Upper lobe of left lung (tissue), 6 donors: Measurements from ENCODE around the gene CDT1. TPM values are rescaled to one million over a fixed set of nuclear protein-coding genes. Genes with fewer than 3 reads are reported as not detected.
A peak's percentile ranks its signal among the peaks of the same experiment; 100 is the strongest.

Source experiments
- ATAC-seq, 2 donors: fragments of 200-7000 bp; cut with Tn5 transposase; one replicate each; pipeline ENCODE4 v1.9.1; 2022; ENCODE audit warnings: mild to moderate bottlenecking in 2 of 2, moderate library complexity in 2 of 2; ENCODE audit not compliant: low FRiP score in 2 of 2
- DNase-seq, 2 donors: peaks; one replicate each; pipeline ENCODE4 v3.0.0-alpha.2; 2019 to 2020
- H3K27ac ChIP-seq, 4 donors: fragments of 200-600 bp; sonication (generic); one replicate each; pipeline ENCODE4 v1.5.1; 2016 to 2019
- H3K27me3 ChIP-seq, 4 donors: fragments of 200-600 bp; sonication (generic); one replicate each; pipeline ENCODE4 v1.5.1; 2017 to 2019
- H3K36me3 ChIP-seq, 4 donors: fragments of 200-600 bp; sonication (generic); one replicate each; pipeline ENCODE4 v1.5.1; 2016 to 2019
- H3K4me1 ChIP-seq, 4 donors: fragments of 200-600 bp; sonication (generic); one replicate each; pipeline ENCODE4 v1.5.1; 2018 to 2019
- H3K4me3 ChIP-seq, 4 donors: fragments of 200-600 bp; sonication (generic); one replicate each; pipeline ENCODE4 v1.5.1; 2017 to 2019; ENCODE audit warnings: mild to moderate bottlenecking in 2 of 4, moderate library complexity in 1 of 4
- H3K9me3 ChIP-seq, 4 donors: fragments of 200-600 bp; sonication (generic); one replicate each; pipeline ENCODE4 v1.5.1; 2018 to 2019
- CTCF ChIP-seq, 6 experiments: fragments of 450-650 bp in 4 of 6; fragments of 200-600 bp in 2 of 6; sonication (generic) in 2 of 6; IDR thresholded peaks; one replicate each; pipeline ENCODE4 v1.5.1; 2016 to 2019; ENCODE audit warnings: antibody characterized with exemption in 6 of 6
- EP300 ChIP-seq, 4 donors: sonication (generic); formaldehyde crosslinking; IDR thresholded peaks; one replicate each; pipeline ENCODE4 v1.5.1; 2017; ENCODE audit warnings: antibody characterized with exemption in 4 of 4, control low read depth in 2 of 4
- POLR2A ChIP-seq, 4 donors: fragments of 450-650 bp; IDR thresholded peaks; one replicate each; pipeline ENCODE4 v1.5.1; 2016 to 2017; ENCODE audit warnings: antibody characterized with exemption in 4 of 4, mild to moderate bottlenecking in 2 of 4
- POLR2AphosphoS5 ChIP-seq, 2 donors: sonication (generic); formaldehyde crosslinking; IDR thresholded peaks; one replicate each; pipeline ENCODE4 v1.5.1; 2017; ENCODE audit warnings: antibody characterized with exemption in 2 of 2
- WGBS, 2 donors: methylation state at CpG; one replicate each; pipeline ENCODE4 v1.1.5; 2017 to 2018; 5-methylcytosine and 5-hydroxymethylcytosine counted together
- total RNA-seq, 6 donors: library from RNA; depleted of rRNA in 4 of 6; stranded (reverse); fragments of >200 nt in 4 of 6; gene quantifications; one replicate each; pipeline versions ENCODE4 v1.1.0 to v1.2.1, GENCODE V29; 2016 to 2021
- donor health status: DM: no; HTN: no; CAD: no; lungs with moderate emphysema.
- donor health status: DM: no; HTN: yes; CAD: no; lungs with severe emphysema.

The CDT1 gene
- total RNA-seq, 6 donors from 2014 or later = 2.3 to 4.7 (median 3.5) TPM; not detected in 1

- 90 to 92% methylated on average over 17 to 26 of the region's 26 CpGs for WGBS, 2 donors
- no peak for ATAC-seq
- peak in 1 of 2 donors; percentile 65 for DNase-seq
Observed at GRCh38 chr16:88807626-88808453, 4.3 kb downstream of the CDT1 start.

GRCh38 chr16:88809068-88809675 lies 5.6 kb downstream of the CDT1 start:
- peaks cover 0 to 22% (median 10%) of the 10 kb centered on the region in 4 donors for H3K36me3 ChIP-seq
- no peak overlapping the region for H3K27ac ChIP-seq
- no peaks in the 10 kb centered on the region for H3K27me3 ChIP-seq
- H3K9me3 ChIP-seq = no peaks in the 10 kb centered on the region
- WGBS, 2 donors = 86 to 92% methylated on average over 6 to 10 of the region's 10 CpGs
- ATAC-seq (no peak), DNase-seq (no peak)
- TF ChIP-seq EP300 (IDR thresholded peaks at IDR 0.05) (no peak), CTCF (IDR thresholded peaks at IDR 0.05) (no peak), POLR2AphosphoS5 (IDR thresholded peaks at IDR 0.05) (no peak), POLR2A (IDR thresholded peaks at IDR 0.05) (no peak)
- H3K4me3 ChIP-seq = no peak overlapping the region
- H3K4me1 ChIP-seq = peaks cover 34 to 53% (median 40%) of the 10 kb centered on the region in 4 donors

More at GRCh38 chr16:88807626-88808453, 4.3 kb downstream of the CDT1 start:
- H3K4me3 ChIP-seq = no peak overlapping the region
- no peaks in the 10 kb centered on the region for H3K9me3 ChIP-seq
- peaks cover 36 to 57% (median 41%) of the 10 kb centered on the region in 4 donors for H3K4me1 ChIP-seq
- TF ChIP-seq CTCF (IDR thresholded peaks at IDR 0.05) (no peak), EP300 (IDR thresholded peaks at IDR 0.05) (no peak), POLR2A (IDR thresholded peaks at IDR 0.05) (no peak), POLR2AphosphoS5 (IDR thresholded peaks at IDR 0.05) (no peak)
- H3K27me3 ChIP-seq = no peaks in the 10 kb centered on the region
- no peak overlapping the region for H3K27ac ChIP-seq
- peaks cover 0 to 22% (median 10%) of the 10 kb centered on the region in 4 donors for H3K36me3 ChIP-seq

- Histone ChIP-seq H3K36me3 (peaks cover 0 to 22% (median 10%) of the 10 kb centered on the region in 4 donors), H3K4me3 (peak overlapping the region in 1 of 4 donors; percentile 97), H3K4me1 (peaks cover 29 to 47% (median 34%) of the 10 kb centered on the region in 4 donors), H3K9me3 (no peaks in the 10 kb centered on the region), H3K27me3 (no peaks in the 10 kb centered on the region), H3K27ac (peak overlapping the region in 1 of 4 donors; percentile 90)
- WGBS, 2 donors = 93% methylated on average over 9 of the region's 10 CpGs; no CpG with 5 or more reads in 1 of the 2 donors
- no peak for ATAC-seq
- TF ChIP-seq EP300 (IDR thresholded peaks at IDR 0.05) = no peak
- TF ChIP-seq CTCF (IDR thresholded peaks at IDR 0.05) = no peak
- no peak for TF ChIP-seq POLR2AphosphoS5 (IDR thresholded peaks at IDR 0.05)
- no peak for TF ChIP-seq POLR2A (IDR thresholded peaks at IDR 0.05)
- DNase-seq = peak in 1 of 2 donors; percentile 43
Observed at GRCh38 chr16:88809676-88810165, 6.1 kb downstream of the CDT1 start.

- H3K4me3 ChIP-seq = peak overlapping the region in 3 of 4 donors; percentile 59 to 97 (median 92)
- no peaks in the 10 kb centered on the region for H3K27me3 ChIP-seq
- DNase-seq (peak in 1 of 2 donors; percentile 50), ATAC-seq (no peak)
- TF ChIP-seq POLR2A (IDR thresholded peaks at IDR 0.05) = no peak
- TF ChIP-seq CTCF (IDR thresholded peaks at IDR 0.05) = no peak
- no peak for TF ChIP-seq EP300 (IDR thresholded peaks at IDR 0.05)
- no peak for TF ChIP-seq POLR2AphosphoS5 (IDR thresholded peaks at IDR 0.05)
- H3K27ac ChIP-seq = peak overlapping the region; percentile 90 to 93 (median 92)
- H3K4me1 ChIP-seq = peaks cover 26 to 41% (median 32%) of the 10 kb centered on the region in 4 donors
- H3K9me3 ChIP-seq = no peaks in the 10 kb centered on the region
- WGBS, 2 donors = 10 to 43% methylated on average over 2 to 12 of the region's 12 CpGs
- H3K36me3 ChIP-seq = peaks cover 0 to 22% (median 10%) of the 10 kb centered on the region in 4 donors
Observed at GRCh38 chr16:88810166-88810911, 6.8 kb downstream of the CDT1 start.
